Karpas-422 (cell line): ENCODE data around the gene PCBP4. TPM values are rescaled to one million over a fixed set of nuclear protein-coding genes. Genes with fewer than 3 reads are reported as not detected.
A peak's percentile ranks its signal among the peaks of the same experiment; 100 is the strongest.
"Not testable (repeated sequence)": the region's sequence is repeated elsewhere in the genome, so short reads cannot be mapped to it uniquely, and the experiment has no call there.

Source experiments
- DNase-seq: peaks from one replicate; pipeline ENCODE4 v3.0.0-alpha.2; 2015
- H2AFZ ChIP-seq: fragments of 200-600 bp; sonication (generic); 2 replicates; pipeline ENCODE4 v1.6.1; 2014; ENCODE audit warnings: antibody characterized with exemption, low read length, mixed read lengths
- H3K27ac ChIP-seq: fragments of 200-600 bp; sonication (generic); 2 replicates; pipeline ENCODE4 v1.5.1; 2014; ENCODE audit warnings: mild to moderate bottlenecking, low read length, moderate library complexity
- H3K27me3 ChIP-seq: fragments of 200-600 bp; sonication (generic); 2 replicates; pipeline ENCODE4 v1.6.1; 2014; ENCODE audit warnings: low read length, mixed read lengths
- H3K36me3 ChIP-seq: fragments of 200-600 bp; sonication (generic); 2 replicates; pipeline ENCODE4 v1.6.1; 2014; ENCODE audit warnings: low read length, mixed read lengths; ENCODE audit not compliant: insufficient read depth
- H3K4me1 ChIP-seq: fragments of 200-600 bp; sonication (generic); 2 replicates; pipeline ENCODE4 v1.6.1; 2014; ENCODE audit warnings: mild to moderate bottlenecking, low read length, mixed read lengths
- H3K4me2 ChIP-seq: fragments of 200-600 bp; sonication (generic); 2 replicates; pipeline ENCODE4 v1.6.1; 2014; ENCODE audit warnings: low read length, low read depth, mild to moderate bottlenecking; ENCODE audit not compliant: poor library complexity, severe bottlenecking
- H3K4me3 ChIP-seq: fragments of 200-600 bp; sonication (generic); 2 replicates; pipeline ENCODE4 v1.5.1; 2014; ENCODE audit warnings: mild to moderate bottlenecking, antibody characterized with exemption, low read length, mixed read lengths
- H3K79me2 ChIP-seq: fragments of 200-600 bp; sonication (generic); 2 replicates; pipeline ENCODE4 v1.6.1; 2014; ENCODE audit warnings: mild to moderate bottlenecking, low read length, mixed read lengths
- H3K9ac ChIP-seq: fragments of 200-600 bp; sonication (generic); 2 replicates; pipeline ENCODE4 v1.6.0; 2014; ENCODE audit warnings: low read length
- H3K9me2 ChIP-seq: fragments of 200-600 bp; sonication (generic), shearing (Covaris generic); replicated peaks from 2 replicates; pipeline ENCODE4 v1.6.0; 2014; ENCODE audit warnings: mild to moderate bottlenecking, low read length, moderate library complexity; ENCODE audit not compliant: insufficient read depth
- H3K9me3 ChIP-seq: fragments of 300-700, 200-600 bp; sonication (generic); 2 replicates; pipeline ENCODE4 v1.6.1; 2014; ENCODE audit warnings: low read length, mixed read lengths
- H4K20me1 ChIP-seq: fragments of 200-600 bp; sonication (generic); 2 replicates; pipeline ENCODE4 v1.6.1; 2014; ENCODE audit warnings: mild to moderate bottlenecking, antibody characterized with exemption, low read length, low read depth; ENCODE audit not compliant: insufficient read depth
- total RNA-seq: library from RNA; depleted of rRNA; stranded (reverse); fragments of >200 nt; shearing (Covaris generic); gene quantifications from 2 replicates; pipeline ENCODE4 v1.2.3, GENCODE V29; 2014; ENCODE audit warnings: low replicate concordance

Gene PCBP4
- total RNA-seq, 1 experiment from 2014 or later: 17.9 TPM

DNA sequence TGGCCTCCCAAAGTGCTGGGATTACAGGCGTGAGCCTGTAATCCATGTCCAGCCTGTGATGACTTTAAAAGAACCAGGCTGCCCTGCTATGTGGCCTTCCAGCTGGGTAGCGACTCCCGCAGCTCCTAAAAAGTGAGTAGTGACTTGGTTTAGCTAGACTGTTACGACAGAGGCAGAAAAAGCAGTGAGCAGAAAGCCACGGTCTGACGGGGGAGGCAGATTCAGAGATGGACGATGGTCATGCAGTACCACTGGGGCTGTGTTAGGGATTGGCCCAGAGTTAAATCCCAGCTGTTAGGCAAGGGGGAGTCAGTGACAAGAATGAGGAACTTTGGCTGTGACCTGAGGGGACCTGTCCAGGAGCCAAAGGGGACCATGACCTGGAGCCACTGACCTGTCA is 31.5 kb upstream of the PCBP4 start:
- Histone ChIP-seq H3K79me2 (peaks cover 16% of the 10 kb centered on the region), H3K36me3 (peaks cover 17% of the 10 kb centered on the region), H2AFZ (no peak overlapping the region), H3K27ac (no peak overlapping the region), H3K4me1 (peaks cover 21% of the 10 kb centered on the region), H3K4me3 (no peak overlapping the region), H3K9me2 (no peaks in the 10 kb centered on the region), H4K20me1 (peaks cover 18% of the 10 kb centered on the region; the same call in 1 of the 2 replicates), H3K9me3 (no peaks in the 10 kb centered on the region), H3K27me3 (no peaks in the 10 kb centered on the region), H3K4me2 (no peak overlapping the region), H3K9ac (no peak overlapping the region)
- no peak for DNase-seq

DNA sequence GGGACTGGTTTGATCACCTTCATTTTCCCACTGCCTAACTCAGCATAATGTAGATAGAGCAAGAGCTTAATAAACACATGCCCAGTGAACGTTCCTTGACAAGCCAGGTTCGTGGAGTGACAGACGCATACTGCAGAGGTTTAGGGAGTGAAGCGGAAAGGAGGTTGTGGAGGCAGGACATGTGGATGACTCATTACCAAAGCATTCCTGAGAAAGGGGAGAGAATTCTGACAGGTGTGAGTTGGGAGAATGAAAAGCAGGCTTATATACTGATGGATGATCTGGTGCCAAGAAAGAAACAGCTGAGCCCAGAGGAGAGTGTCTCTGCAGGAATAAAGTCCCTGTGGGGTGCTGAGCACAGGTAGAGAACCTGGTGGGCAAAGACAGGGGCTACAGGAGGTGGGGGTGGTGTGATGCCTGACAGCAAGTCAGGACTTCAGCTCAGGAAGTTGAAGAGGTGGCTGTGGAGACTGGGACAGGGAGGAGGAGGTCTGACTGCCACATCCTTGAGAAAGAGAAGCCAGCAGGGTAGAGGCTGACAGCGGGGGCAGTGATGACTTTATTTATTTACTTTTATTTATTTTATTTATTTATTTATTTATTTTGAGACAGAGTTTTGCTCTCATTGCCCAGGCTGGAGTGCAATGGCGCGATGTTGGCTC is 30.8 kb upstream of the PCBP4 start:
- H4K20me1 ChIP-seq: peaks cover 18% of the 10 kb centered on the region; the same call in 1 of the 2 replicates
- no peak overlapping the region for H3K4me2 ChIP-seq
- H3K27ac ChIP-seq: no peak overlapping the region
- no peaks in the 10 kb centered on the region for H3K9me3 ChIP-seq
- peaks cover 24% of the 10 kb centered on the region for H3K4me1 ChIP-seq
- H3K36me3 ChIP-seq: peaks cover 21% of the 10 kb centered on the region
- no peak overlapping the region for H2AFZ ChIP-seq
- peaks cover 16% of the 10 kb centered on the region for H3K79me2 ChIP-seq
- no peak overlapping the region for H3K4me3 ChIP-seq
- no peaks in the 10 kb centered on the region for H3K27me3 ChIP-seq
- no peaks in the 10 kb centered on the region for H3K9me2 ChIP-seq
- no peak for DNase-seq
- no peak overlapping the region for H3K9ac ChIP-seq

DNA sequence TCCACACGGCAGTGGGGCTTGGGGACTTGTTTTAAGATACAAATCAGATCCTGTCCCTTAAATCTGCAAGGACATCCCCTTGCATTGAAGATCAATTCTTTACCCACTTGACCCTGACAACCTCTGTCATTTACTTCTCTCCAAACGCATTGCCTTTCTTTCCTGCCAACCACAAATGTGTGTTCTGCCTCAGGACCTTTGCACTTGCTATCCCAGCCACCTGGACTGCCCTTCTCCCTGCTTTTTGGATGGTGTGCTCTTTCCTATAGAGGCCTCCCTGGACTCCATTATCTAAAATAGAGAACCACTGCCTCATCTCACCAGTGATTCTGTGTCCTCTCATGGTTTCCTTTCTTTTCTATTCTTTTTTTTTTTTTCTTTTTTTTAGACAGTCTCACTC is 29.9 kb upstream of the PCBP4 start:
- Histone ChIP-seq H3K79me2 (peaks cover 16% of the 10 kb centered on the region), H3K27ac (no peak overlapping the region), H3K4me3 (no peak overlapping the region), H4K20me1 (peaks cover 13% of the 10 kb centered on the region; the same call in 1 of the 2 replicates), H3K4me2 (no peak overlapping the region), H3K9me2 (no peaks in the 10 kb centered on the region), H3K9ac (no peak overlapping the region), H3K27me3 (no peaks in the 10 kb centered on the region), H3K9me3 (no peaks in the 10 kb centered on the region), H3K36me3 (peaks cover 25% of the 10 kb centered on the region), H3K4me1 (peaks cover 24% of the 10 kb centered on the region), H2AFZ (no peak overlapping the region)
- DNase-seq: no peak

DNA sequence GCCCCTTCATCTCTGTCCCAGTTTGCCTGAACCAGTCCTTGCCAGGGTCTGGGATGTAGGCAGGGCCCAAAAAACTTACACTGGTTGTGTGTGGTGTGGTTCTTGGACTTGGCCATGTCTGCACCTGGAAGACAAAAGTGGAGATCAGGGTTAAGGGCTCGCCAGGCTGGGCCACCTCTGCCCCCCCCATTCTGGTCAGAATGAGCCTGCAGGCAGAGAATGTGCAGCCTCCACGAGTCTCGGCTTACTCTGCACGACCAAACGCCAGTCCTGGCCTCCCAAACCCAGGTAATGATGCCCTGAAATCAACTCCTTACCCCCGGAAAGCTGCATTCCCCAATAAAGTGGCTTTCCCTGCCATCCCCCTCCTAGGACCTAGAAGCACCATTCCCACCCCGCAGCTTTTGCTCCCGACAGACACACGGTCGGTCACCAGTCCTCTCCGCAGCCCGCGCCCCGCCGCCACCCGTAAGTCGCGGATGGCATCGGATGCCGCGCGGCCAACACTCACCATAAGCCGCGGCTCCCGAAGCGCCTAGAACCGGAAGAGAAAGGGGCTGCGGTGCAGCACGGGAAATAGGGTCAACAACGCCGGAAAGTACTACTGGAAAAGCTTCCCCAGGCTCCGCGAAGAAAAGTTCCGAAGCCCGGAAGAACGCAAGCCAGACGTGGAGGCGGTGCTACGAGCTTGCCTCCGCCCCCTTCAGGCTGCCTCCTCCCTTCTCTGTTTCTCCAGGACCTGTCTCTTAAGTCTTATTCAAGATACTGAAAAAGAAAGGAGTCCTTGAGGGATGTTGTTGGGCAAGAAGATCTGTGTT is 28.3 kb upstream of the PCBP4 start, which contains the start of gene RPL29:
TSS of gene RPL29 (minus strand) at position 550 of the 818 bp plus-strand sequence. CDS start at position 116, 434 bp downstream.
- no peak within 1 kb of the TSS for H2AFZ ChIP-seq
- H3K36me3 ChIP-seq: peaks cover 25% of the 10 kb centered on the region
- peak within 1 kb of the TSS; percentile 87 for H3K9ac ChIP-seq

DNA sequence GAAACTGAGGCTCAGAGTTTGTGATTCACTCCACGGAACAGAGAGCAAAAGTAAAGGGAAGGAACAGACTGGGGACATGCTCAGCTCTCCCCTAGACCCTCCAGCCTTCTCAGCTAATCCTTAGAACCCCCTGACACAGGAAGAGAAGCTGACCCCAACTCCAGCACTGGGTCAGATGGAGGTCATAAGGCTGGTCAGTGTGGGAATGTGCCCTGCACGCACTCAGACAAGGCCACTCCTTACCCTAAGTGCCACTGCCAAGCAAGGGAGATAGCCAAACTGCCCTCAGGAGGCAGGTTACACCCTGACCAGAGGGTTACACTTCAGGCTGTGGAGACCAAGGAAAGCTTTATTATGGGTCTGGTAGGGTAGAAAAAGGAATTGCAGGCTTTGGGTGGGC is 27.3 kb upstream of the PCBP4 start:
- Histone ChIP-seq H3K36me3 (peaks cover 25% of the 10 kb centered on the region), H3K27me3 (no peaks in the 10 kb centered on the region), H3K9ac (peak overlapping the region; percentile 87), H3K9me3 (no peaks in the 10 kb centered on the region), H3K4me2 (peak overlapping the region; percentile 86), H3K4me3 (peak overlapping the region; percentile 80), H4K20me1 (peaks cover 12% of the 10 kb centered on the region; the same call in 1 of the 2 replicates), H3K79me2 (peaks cover 16% of the 10 kb centered on the region), H3K4me1 (peaks cover 14% of the 10 kb centered on the region), H2AFZ (no peak overlapping the region), H3K27ac (peak overlapping the region; percentile 93), H3K9me2 (no peaks in the 10 kb centered on the region)
- DNase-seq: no peak

More for the DNA sequence above, 28.3 kb upstream of the PCBP4 start, which contains the start of gene RPL29:
- peak within 1 kb of the TSS; percentile 80 for H3K4me3 ChIP-seq
- H3K79me2 ChIP-seq: peaks cover 16% of the 10 kb centered on the region
- H3K9me2 ChIP-seq: no peaks in the 10 kb centered on the region
- peak; percentile 98 for DNase-seq
- H3K4me1 ChIP-seq: peaks cover 14% of the 10 kb centered on the region
- H3K4me2 ChIP-seq: peak within 1 kb of the TSS; percentile 86
- peak within 1 kb of the TSS; percentile 93 for H3K27ac ChIP-seq
- H3K27me3 ChIP-seq: no peaks in the 10 kb centered on the region
- no peaks in the 10 kb centered on the region for H3K9me3 ChIP-seq
- peaks cover 12% of the 10 kb centered on the region; the same call in 1 of the 2 replicates for H4K20me1 ChIP-seq

DNA sequence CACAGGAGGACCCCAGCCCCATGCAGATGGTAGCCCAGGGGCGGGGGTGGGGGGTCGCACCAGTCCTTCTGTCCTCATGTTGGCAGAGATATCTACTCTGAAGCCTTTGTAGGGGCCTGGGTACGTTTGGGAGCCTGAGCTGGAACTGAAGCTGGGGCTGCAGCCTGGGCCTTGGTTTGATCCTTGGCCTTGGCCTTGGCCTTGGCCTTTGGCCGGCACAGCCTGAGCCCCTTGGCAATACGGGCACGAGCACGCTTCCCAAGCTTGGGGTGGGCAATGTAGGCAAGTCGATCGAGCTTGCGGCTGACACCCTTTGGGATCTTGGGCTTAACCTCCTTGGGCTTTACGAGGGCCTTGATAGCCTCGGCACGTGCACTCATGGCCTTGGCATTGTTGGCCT is 26.4 kb upstream of the PCBP4 start:
- H3K27ac ChIP-seq, DNase-seq, H3K4me2 ChIP-seq: not testable (repeated sequence)

DNA sequence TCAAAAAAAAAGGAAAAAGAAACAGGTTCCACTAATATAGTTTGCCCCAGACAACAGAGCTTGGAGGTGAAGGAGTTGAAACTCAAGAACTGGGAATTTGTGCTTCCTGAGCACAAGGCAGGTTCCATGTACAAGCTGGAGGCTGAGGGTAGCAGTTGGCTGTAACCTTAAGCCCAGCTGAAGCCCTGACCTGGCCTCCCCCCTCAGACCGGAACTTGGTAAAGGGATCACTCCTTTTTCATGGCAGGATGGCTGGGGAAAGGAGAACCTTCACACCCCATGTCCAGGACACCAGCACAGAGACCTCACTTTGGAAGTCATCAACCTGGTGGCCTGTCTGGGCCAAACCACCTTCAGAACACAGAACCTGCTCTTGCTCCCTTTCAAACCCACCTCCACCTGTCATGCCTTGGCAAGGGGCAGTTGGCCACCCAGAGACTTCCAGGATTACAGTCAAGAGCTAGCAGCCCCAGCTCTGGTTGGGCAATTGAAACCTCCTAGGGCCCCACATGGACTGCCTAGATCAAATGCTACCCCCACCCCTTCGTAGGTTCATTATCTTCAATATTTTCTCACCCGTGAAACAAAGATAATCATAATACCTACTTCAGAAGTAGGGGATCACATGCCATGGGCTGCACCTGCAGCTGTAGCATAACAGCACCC is 24.9 kb upstream of the PCBP4 start:
- peaks cover 25% of the 10 kb centered on the region for H3K36me3 ChIP-seq
- H3K4me1 ChIP-seq: peaks cover 14% of the 10 kb centered on the region
- peak overlapping the region; percentile 7; the same call in 1 of the 2 replicates for H3K27ac ChIP-seq
- H3K4me2 ChIP-seq: no peak overlapping the region
- no peak overlapping the region for H3K4me3 ChIP-seq
- no peak overlapping the region for H3K9ac ChIP-seq
- H3K9me2 ChIP-seq: no peaks in the 10 kb centered on the region
- H3K27me3 ChIP-seq: no peaks in the 10 kb centered on the region
- peaks cover 12% of the 10 kb centered on the region; the same call in 1 of the 2 replicates for H4K20me1 ChIP-seq
- no peaks in the 10 kb centered on the region for H3K9me3 ChIP-seq
- peak; percentile 69 for DNase-seq
- no peak overlapping the region for H2AFZ ChIP-seq
- peaks cover 16% of the 10 kb centered on the region for H3K79me2 ChIP-seq

More for the DNA sequence above, 26.4 kb upstream of the PCBP4 start:
- not testable (repeated sequence) for H2AFZ ChIP-seq, H3K4me3 ChIP-seq, H3K9me3 ChIP-seq, H3K27me3 ChIP-seq, H3K9me2 ChIP-seq, H3K9ac ChIP-seq
- H3K79me2 ChIP-seq: peaks cover 16% of the 10 kb centered on the region
- peaks cover 12% of the 10 kb centered on the region; the same call in 1 of the 2 replicates for H4K20me1 ChIP-seq
- H3K4me1 ChIP-seq: peaks cover 14% of the 10 kb centered on the region
- H3K36me3 ChIP-seq: peaks cover 25% of the 10 kb centered on the region
